Ectodermal cell (in vitro differentiated cells): ENCODE results near the gene COL17A1. TPM values are rescaled to one million over a fixed set of nuclear protein-coding genes. Genes with fewer than 3 reads are reported as not detected.

ENCODE experiments used
- H3K27ac ChIP-seq: 2 replicates; pipeline ENCODE4 v1.7.0; 2013; ENCODE audit warnings: mild to moderate bottlenecking, low read depth, low read length; ENCODE audit not compliant: insufficient read depth, poor library complexity, severe bottlenecking
- H3K27me3 ChIP-seq: 2 replicates; pipeline ENCODE4 v1.7.0; 2013; ENCODE audit warnings: mild to moderate bottlenecking, low read length; ENCODE audit not compliant: insufficient read depth, control insufficient read depth, poor library complexity, severe bottlenecking
- H3K36me3 ChIP-seq: one replicate; pipeline ENCODE4 v1.7.0; 2013; ENCODE audit warnings: low read length; ENCODE audit not compliant: control insufficient read depth, insufficient read depth
- H3K4me1 ChIP-seq: one replicate; pipeline ENCODE4 v1.7.0; 2013; ENCODE audit warnings: low read length; ENCODE audit not compliant: control insufficient read depth, insufficient read depth
- H3K4me3 ChIP-seq: 2 replicates; pipeline ENCODE4 v1.7.0; 2013; ENCODE audit warnings: low read depth, low read length, control low read depth; ENCODE audit not compliant: insufficient read depth
- H3K9me3 ChIP-seq: 2 replicates; pipeline ENCODE4 v1.7.0; 2013; ENCODE audit warnings: mild to moderate bottlenecking, low read length, moderate library complexity; ENCODE audit not compliant: control insufficient read depth
- WGBS, 2 experiments: methylation state at CpG; one replicate each; pipeline ENCODE4 v1.1.7; 2013; ENCODE audit warnings: missing lambda C conversion rate in 2 of 2; 5-methylcytosine and 5-hydroxymethylcytosine counted together
- polyA plus RNA-seq, 4 experiments: library from polyadenylated mRNA; stranded (reverse); fragments of 50-300 nt; gene quantifications; one replicate each; pipeline ENCODE4 v1.2.3, GENCODE V29; 2013

COL17A1 gene
- polyA plus RNA-seq (2013, experiment 1 of 4) = 1.9 TPM
- polyA plus RNA-seq (2013, experiment 2 of 4) = 2.1 TPM
- polyA plus RNA-seq (2013, experiment 3 of 4) = 0.53 TPM
- 1.2 TPM for polyA plus RNA-seq (2013, experiment 4 of 4)

DNA sequence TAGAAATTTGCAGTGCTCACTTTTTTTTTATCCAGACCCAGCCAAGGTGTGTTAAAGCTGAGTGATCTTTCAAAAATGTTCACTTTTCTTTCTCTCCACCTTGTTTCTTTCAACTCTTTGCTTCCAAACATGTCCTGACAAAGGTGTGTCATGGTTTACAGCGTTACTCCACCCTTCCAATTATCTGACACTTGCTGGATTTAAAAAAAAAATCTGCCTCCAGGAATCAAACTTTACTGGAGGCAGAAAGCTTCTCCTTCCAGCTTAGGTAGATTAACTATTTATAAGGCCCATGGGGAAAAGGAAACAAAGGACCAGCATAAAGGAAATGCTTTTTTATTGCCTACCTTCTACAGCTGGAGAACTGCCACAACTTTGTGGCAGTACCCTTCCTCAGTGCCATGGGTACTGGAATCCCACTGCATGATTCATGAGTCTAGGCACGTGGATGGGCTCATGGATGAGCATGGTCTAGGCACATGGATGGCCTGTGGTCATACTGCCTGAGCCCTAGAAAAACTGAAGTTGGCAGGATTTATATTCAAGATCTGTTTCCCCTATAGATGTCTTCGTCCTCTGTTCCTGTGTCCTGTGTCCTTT is at the start of gene COL17A1:
Gene COL17A1, minus strand, starts transcription at position 80 of the 600 bp plus-strand sequence. CDS start 5,207 bp downstream, outside the sequence.
- no peak within 1 kb of the TSS for H3K4me3 ChIP-seq
- H3K9me3 ChIP-seq = no peaks in the 10 kb centered on the region
- no peak within 1 kb of the TSS for H3K27ac ChIP-seq
- H3K36me3 ChIP-seq = no peaks in the 10 kb centered on the region
- H3K4me1 ChIP-seq = peaks cover 15% of the 10 kb centered on the region
- no peaks in the 10 kb centered on the region for H3K27me3 ChIP-seq
- 89% methylated on average over 3 of the region's 3 CpGs for WGBS, 2 experiments

DNA sequence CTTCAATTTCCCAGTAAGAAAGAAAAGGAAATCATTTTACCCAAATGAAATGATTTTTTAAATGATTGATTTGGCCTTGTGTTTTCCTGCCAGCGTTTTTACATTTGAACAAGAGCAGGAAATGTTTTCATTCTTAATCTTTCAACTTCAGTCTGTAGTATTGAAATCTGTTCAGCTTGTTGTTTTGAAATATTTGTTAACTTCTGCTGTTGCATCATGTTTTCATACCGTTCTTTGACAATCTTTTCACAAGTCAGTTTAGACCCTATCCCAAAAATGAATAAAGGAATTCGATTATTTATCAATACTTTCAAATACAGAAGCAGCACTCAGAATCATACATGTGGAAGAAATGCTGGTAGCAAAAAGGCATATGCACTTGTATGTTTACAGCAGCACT is 44.4 kb upstream of the COL17A1 start:
- no peaks in the 10 kb centered on the region for H3K27me3 ChIP-seq
- H3K36me3 ChIP-seq = no peaks in the 10 kb centered on the region
- WGBS, 2 experiments = 72 to 82% methylated on average over 3 of the region's 3 CpGs
- H3K4me1 ChIP-seq = peaks cover 3% of the 10 kb centered on the region
- H3K9me3 ChIP-seq = no peaks in the 10 kb centered on the region
- H3K27ac ChIP-seq = no peak overlapping the region
- no peak overlapping the region for H3K4me3 ChIP-seq

DNA sequence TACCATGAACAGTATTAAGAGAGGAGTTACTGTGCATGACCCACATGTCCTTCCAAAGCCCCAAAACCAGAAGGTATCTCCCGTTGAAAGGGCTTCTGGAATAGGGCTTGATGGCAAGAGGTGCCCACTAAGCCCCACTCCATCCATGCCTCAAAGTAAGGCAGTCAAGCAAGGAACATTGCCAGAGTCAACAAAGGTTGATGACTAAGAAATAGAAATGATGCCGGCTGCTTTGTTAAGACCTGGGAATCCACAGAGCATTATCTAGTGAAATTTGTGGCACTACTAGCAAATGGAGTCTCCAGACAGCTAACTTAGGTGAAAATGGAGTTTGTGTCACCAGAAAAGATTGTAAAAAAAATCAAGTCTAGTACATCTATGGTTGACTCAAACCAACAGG is 42.5 kb upstream of the COL17A1 start:
- Histone ChIP-seq H3K4me3 (no peak overlapping the region), H3K9me3 (no peaks in the 10 kb centered on the region), H3K36me3 (no peaks in the 10 kb centered on the region), H3K27me3 (no peaks in the 10 kb centered on the region), H3K27ac (no peak overlapping the region), H3K4me1 (peaks cover 5% of the 10 kb centered on the region)
- 93 to 95% methylated on average over 2 of the region's 2 CpGs for WGBS, 2 experiments

DNA sequence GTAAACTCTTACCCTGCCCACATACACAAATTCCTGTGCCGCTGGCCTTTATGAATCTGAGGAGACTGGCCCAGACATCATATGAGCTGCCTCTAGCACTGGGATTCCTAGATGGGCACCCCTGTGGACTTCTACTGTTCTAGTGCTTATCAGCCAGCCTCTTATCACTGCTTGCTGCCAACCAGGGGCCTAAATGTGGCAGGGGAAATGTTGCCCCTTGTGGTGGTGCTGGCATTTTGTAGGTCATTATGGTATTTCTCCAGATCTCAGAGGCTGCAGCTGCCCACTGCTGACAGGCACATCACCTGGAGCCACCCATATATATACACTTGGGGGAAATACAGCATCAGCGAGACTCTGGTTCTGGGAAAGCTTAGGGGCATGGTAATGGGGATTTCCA is 41.7 kb upstream of the COL17A1 start:
- H3K27ac ChIP-seq = no peak overlapping the region
- no peaks in the 10 kb centered on the region for H3K9me3 ChIP-seq
- H3K4me3 ChIP-seq = no peak overlapping the region
- no peaks in the 10 kb centered on the region for H3K27me3 ChIP-seq
- WGBS, 2 experiments = 77 to 91% methylated on average over 2 of the region's 2 CpGs
- peaks cover 11% of the 10 kb centered on the region for H3K4me1 ChIP-seq
- no peaks in the 10 kb centered on the region for H3K36me3 ChIP-seq

DNA sequence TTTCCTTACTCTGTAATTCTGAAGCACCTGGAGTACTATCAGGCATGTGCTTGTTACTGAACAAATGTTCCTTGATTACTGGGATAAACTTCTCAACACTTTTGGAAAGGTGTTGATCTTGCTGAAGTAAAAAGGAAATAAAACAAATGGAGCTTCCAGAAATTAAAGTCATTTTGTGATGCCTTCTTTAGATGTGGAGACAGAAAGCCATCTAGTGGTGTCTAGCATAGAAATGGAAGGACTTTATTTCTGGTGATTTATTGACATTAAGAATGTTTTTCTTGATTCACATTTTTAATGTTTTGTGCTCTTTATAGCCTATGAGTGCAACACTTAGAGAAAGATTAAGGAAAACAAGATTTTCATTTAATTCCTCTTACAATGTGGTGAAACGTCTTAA is 37.7 kb upstream of the COL17A1 start:
- Histone ChIP-seq H3K9me3 (no peaks in the 10 kb centered on the region), H3K4me3 (no peak overlapping the region), H3K27ac (no peak overlapping the region), H3K36me3 (no peaks in the 10 kb centered on the region), H3K27me3 (no peaks in the 10 kb centered on the region), H3K4me1 (peaks cover 11% of the 10 kb centered on the region)
- 100% methylated on average over 1 of the region's 1 CpG; no CpG with 5 or more reads in 1 of the 2 experiments for WGBS, 2 experiments

DNA sequence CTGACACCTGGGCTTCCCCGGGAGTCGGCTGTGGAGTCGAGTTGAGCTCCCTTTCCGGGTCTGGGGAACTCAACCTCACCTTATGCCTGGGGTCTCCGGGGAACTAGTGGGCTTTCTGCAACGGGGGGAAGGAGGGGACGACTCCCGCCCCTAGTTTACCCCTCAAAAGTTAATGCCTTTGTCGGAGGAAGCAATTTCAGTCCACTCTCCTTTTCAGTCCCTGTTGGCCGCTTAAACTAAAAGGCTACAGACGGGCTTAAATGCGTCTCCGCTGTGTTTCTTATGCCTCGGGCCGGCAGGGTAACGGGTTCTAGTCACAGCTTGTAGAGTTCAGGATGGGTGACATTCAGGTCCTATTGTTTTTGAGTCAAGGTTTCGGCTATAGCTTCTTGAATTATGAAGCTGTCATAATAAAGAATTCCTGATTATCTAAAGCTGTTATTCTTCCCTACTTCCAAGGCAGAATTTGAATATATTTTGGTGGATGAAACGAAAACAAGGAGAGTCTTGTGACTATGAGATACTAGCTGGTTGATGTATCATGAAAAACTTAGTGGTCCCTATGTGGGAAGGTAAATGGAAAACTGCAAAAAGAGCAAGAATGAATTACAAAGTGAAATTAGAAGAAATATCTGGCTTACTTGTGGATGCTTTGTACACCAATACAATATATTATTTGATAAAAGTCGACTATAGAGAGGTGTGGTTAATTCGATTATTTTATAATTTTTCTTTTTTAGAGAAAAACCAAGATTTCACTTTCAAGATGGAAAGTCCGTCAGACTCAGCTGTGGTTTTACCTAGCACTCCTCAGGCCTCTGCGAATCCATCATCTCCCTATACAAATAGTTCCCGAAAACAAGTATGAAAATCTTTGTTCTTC is 36.8 kb upstream of the COL17A1 start:
- Histone ChIP-seq H3K4me1 (peaks cover 11% of the 10 kb centered on the region), H3K27ac (peak overlapping the region; percentile 94), H3K27me3 (no peaks in the 10 kb centered on the region), H3K36me3 (no peaks in the 10 kb centered on the region), H3K9me3 (no peaks in the 10 kb centered on the region), H3K4me3 (peak overlapping the region; percentile 93)
- WGBS, 2 experiments = 13 to 19% methylated on average over 20 to 22 of the region's 23 CpGs

DNA sequence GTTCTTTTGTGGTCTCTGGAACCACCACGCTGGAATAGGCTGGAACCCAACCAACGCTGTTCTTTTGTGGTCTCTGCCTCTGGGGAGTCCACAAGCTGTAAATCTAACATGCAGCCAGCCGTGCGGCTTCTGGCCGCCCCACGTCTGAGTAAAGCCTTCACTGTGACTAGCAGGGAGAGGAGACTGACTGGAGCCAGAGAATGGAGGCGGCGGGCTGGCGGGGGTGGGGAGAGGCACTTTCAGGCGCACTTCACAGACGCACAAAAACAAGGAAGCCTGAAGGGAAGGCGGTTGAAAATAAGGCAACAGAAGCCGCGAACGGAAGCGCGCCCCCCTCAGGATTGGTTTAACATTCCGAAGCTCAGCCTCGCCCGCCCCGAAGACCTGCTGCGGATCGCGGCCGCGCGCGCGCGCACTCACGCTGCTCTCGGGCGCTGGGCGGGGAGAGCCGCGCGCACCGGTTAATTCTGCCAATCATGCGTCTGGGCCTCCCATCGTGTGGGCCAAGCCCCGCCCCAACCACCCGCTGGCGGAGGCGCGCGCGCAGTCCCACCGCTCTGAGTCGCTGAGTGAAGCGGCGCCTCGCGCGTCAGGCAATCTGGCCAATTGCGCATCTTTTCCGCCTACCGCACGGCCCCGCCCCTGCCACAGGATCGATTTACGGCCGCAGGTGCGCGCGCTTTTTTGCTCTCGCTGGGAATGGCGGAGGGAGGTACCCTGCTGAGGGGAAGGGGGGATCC is 36.0 kb upstream of the COL17A1 start, which contains the start of gene SFR1:
Gene SFR1, plus strand, starts transcription at position 687 of the 740 bp plus-strand sequence. Its CDS starts 13 bp downstream, at position 700.
- Histone ChIP-seq H3K9me3 (no peaks in the 10 kb centered on the region), H3K27ac (peak within 1 kb of the TSS; percentile 100), H3K4me1 (peaks cover 8% of the 10 kb centered on the region), H3K36me3 (no peaks in the 10 kb centered on the region), H3K27me3 (no peaks in the 10 kb centered on the region), H3K4me3 (peak within 1 kb of the TSS; percentile 93)
- 0% methylated on average over 67 of the region's 67 CpGs for WGBS, 2 experiments

DNA sequence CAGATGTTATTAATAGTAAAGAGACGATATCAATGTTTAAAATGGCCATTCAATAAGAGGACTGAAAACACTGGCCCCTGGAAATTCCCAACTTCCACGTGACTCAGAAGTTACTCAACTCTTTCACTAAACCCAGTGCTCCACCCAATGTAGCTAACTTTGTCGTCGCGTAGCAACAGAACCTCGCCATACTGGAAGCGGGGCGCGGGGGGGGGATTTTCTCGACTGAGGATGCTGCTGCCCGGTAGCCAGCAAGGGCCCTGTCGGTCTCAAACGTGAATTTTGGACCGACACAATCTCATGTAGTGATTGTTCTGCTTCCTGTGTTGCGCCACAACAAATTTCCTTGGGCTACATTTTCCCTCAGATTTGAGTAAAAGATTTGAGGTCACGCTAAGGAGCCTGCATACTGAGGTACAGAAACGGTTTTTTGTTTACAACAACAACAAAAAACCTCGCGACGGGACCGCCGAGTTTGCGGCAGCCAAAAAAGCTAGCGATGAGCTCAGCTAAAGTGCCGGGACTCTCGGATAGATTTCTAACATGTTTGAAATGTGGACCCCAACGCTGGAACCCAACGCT is 35.3 kb upstream of the COL17A1 start:
- H3K9me3 ChIP-seq = no peaks in the 10 kb centered on the region
- WGBS, 2 experiments = 3% methylated on average over 28 of the region's 28 CpGs
- H3K4me3 ChIP-seq = peak overlapping the region; percentile 56

DNA sequence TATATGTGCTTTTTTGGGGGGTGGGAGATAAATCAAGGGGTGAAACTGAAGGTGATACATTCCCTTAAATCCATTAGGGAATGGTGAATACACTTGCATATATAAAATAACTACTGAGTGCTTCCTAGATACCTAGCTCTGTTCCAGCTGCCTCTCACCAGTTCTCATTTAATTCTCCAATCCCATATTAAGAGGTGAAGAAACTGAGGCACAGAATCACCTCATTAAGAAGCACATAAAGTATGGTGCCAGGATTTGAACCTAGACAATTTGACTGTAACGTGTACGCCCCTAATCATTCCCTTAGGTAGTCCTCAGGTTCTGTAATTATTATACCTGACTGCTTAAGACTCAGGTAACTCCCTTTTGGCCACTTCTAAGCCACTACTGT is 34.8 kb upstream of the COL17A1 start:
- Histone ChIP-seq H3K4me3 (peak overlapping the region; percentile 56), H3K9me3 (no peaks in the 10 kb centered on the region), H3K36me3 (no peaks in the 10 kb centered on the region), H3K27me3 (no peaks in the 10 kb centered on the region), H3K27ac (no peak overlapping the region), H3K4me1 (peaks cover 8% of the 10 kb centered on the region)
- 67 to 77% methylated on average over 2 of the region's 2 CpGs for WGBS, 2 experiments

More for the DNA sequence above, 35.3 kb upstream of the COL17A1 start:
- Histone ChIP-seq H3K27me3 (no peaks in the 10 kb centered on the region), H3K36me3 (no peaks in the 10 kb centered on the region), H3K4me1 (peaks cover 8% of the 10 kb centered on the region), H3K27ac (peak overlapping the region; percentile 100)
